Measurements from ENCODE around the gene DIAPH2. TPM values are rescaled to one million over a fixed set of nuclear protein-coding genes. Genes with fewer than 3 reads are reported as not detected.

Gene DIAPH2
- total RNA-seq, 1 experiment from 2014 or later: 10.9 TPM

DNA sequence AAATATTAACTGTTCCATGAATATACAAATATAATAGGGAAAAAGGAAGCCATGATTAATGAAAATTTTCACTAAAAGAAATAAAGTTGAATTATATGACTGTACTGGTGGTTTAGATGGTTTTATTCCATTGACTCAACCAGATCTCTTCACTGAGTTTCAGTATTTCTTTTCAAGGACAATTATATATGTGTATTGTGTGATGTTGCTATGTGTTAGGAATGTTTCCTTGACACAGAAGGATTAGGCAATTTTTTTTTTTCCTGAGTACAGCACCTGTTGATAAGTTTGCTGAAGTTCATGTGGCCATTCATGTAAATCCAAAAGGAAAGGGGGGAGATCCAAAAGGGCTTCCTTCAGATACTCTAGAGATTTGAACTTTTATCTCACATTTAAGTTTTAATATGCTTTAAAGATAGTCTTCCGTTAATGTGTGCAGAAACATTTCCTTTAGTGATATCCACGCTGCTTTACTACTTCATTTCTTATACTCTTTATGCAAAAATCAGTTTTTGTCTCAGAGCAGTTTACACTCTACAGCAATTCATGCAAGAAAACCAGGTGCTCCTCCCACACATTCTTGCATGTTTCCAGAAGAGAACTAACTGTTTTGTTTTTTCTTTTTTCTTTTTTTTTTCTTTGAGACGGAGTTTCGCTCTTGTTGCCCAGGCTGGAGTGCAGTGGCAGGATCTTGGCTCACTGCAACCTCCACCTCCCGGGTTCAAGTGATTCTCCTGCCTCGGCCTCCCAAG is 448.2 kb downstream of the DIAPH2 start:
- Histone ChIP-seq H3K9me3 (ENCODE audit: control insufficient read depth in 1 of 2, insufficient read depth in 1 of 2, low read depth in 1 of 2, low read length in 2 of 2) (no peaks in the 10 kb centered on the region), H3K4me2 (ENCODE audit: low read length) (no peak overlapping the region), H3K36me3 (ENCODE audit: control insufficient read depth in 1 of 2, insufficient read depth in 2 of 2, low read length in 2 of 2) (no peaks in the 10 kb centered on the region), H3K4me3 (replicated peaks in 1 of 2; ENCODE audit: low read depth in 1 of 2, low read length in 2 of 2) (no peak overlapping the region), H3K9ac (ENCODE audit: low read length) (no peak overlapping the region), H3K27ac (ENCODE audit: low read depth, low read length) (no peak overlapping the region), H3K27me3 (ENCODE audit: insufficient read depth, low read length) (no peaks in the 10 kb centered on the region), H4K20me1 (ENCODE audit: insufficient read depth) (no peaks in the 10 kb centered on the region), H3K79me2 (ENCODE audit: insufficient read depth, low read length) (no peaks in the 10 kb centered on the region), H2AFZ (ENCODE audit: low read depth, low read length, poor library complexity, severe bottlenecking) (no peak overlapping the region), H3K9me2 (ENCODE audit: insufficient read depth) (no peaks in the 10 kb centered on the region), H3K4me1 (ENCODE audit: control insufficient read depth in 1 of 2, insufficient read depth in 2 of 2, low read length in 2 of 2) (no peaks in the 10 kb centered on the region)
- DNase-seq (ENCODE audit: low read depth, low spot score) (no peak), ATAC-seq (no peak)
- ChIA-PET POLR2A (no interaction called here), CTCF (no interaction called here), RAD21 (ENCODE audit: low non-redundant PET in 1 of 2, low total read pairs in 2 of 2, uncharacterized antibody in 2 of 2, unreplicated experiment in 2 of 2) (no interaction called here)
- intact Hi-C loops (cut with micrococcal nuclease): no loop called here
- TF ChIP-seq SIN3A (IDR thresholded peaks at IDR 0.05; ENCODE audit: low read depth): no peak
- TF ChIP-seq JUND (IDR thresholded peaks at IDR 0.05): no peak
- no peak for TF ChIP-seq CEBPB (IDR thresholded peaks at IDR 0.05; ENCODE audit: low read depth)
- TF ChIP-seq, protein P1, sequence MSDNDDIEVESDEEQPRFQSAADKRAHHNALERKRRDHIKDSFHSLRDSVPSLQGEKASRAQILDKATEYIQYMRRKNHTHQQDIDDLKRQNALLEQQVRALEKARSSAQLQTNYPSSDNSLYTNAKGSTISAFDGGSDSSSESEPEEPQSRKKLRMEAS (IDR thresholded peaks at IDR 0.05): no peak
- no peak for TF ChIP-seq SRF (IDR thresholded peaks at IDR 0.05; ENCODE audit: low read depth)
- no peak for TF ChIP-seq ZNF274 (IDR thresholded peaks at IDR 0.05; ENCODE audit: low read depth, low read length)
- TF ChIP-seq ELF1 (IDR thresholded peaks at IDR 0.05; ENCODE audit: borderline replicate concordance, low read depth): no peak
- no peak for TF ChIP-seq SP1 (IDR thresholded peaks at IDR 0.05; ENCODE audit: low read depth)
- no TSS peak for BruUV-seq (replicated peaks)

DNA sequence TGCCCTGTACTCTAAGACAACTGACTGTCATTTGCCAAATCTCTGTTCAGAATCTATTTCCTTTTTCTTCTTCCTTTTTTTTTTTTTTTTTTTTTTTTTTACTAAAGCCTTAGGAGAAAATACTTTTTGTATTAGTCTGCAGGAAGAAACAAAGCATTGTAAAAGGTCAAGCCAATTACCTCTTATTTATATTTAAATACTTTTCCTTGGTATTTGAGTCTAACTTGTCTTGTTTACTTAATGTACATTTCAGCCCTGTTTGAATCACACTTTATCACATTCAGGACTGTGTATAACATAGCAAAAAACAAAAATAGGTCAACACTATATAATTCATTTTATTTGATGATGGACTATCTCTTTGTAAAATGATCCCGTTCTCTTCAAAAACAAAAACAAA is 461.3 kb downstream of the DIAPH2 start:
- Histone ChIP-seq H3K27ac (ENCODE audit: low read depth, low read length) (no peak overlapping the region), H4K20me1 (ENCODE audit: insufficient read depth) (no peaks in the 10 kb centered on the region), H3K9me2 (ENCODE audit: insufficient read depth) (no peaks in the 10 kb centered on the region), H3K4me2 (ENCODE audit: low read length) (no peak overlapping the region), H3K79me2 (ENCODE audit: insufficient read depth, low read length) (no peaks in the 10 kb centered on the region), H2AFZ (ENCODE audit: low read depth, low read length, poor library complexity, severe bottlenecking) (no peak overlapping the region), H3K9ac (ENCODE audit: low read length) (no peak overlapping the region), H3K36me3 (ENCODE audit: control insufficient read depth in 1 of 2, insufficient read depth in 2 of 2, low read length in 2 of 2) (no peaks in the 10 kb centered on the region), H3K4me1 (ENCODE audit: control insufficient read depth in 1 of 2, insufficient read depth in 2 of 2, low read length in 2 of 2) (no peaks in the 10 kb centered on the region), H3K4me3 (replicated peaks in 1 of 2; ENCODE audit: low read depth in 1 of 2, low read length in 2 of 2) (no peak overlapping the region), H3K27me3 (ENCODE audit: insufficient read depth, low read length) (no peaks in the 10 kb centered on the region), H3K9me3 (ENCODE audit: control insufficient read depth in 1 of 2, insufficient read depth in 1 of 2, low read depth in 1 of 2, low read length in 2 of 2) (no peaks in the 10 kb centered on the region)
- POLR2A ChIA-PET: no interaction called here
- RAD21 ChIA-PET (ENCODE audit: low non-redundant PET in 1 of 2, low total read pairs in 2 of 2, uncharacterized antibody in 2 of 2, unreplicated experiment in 2 of 2): no interaction called here
- intact Hi-C loops (cut with micrococcal nuclease): no loop called here
- ATAC-seq (no peak), DNase-seq (ENCODE audit: low read depth, low spot score) (no peak)
- BruUV-seq (replicated peaks): no TSS peak
- CTCF ChIA-PET: no interaction called here
- TF ChIP-seq POLR2A (IDR thresholded peaks at IDR 0.05; ENCODE audit: borderline replicate concordance, extremely low read depth, insufficient read depth, insufficient read length): no peak
- no peak for TF ChIP-seq CBX3 (IDR thresholded peaks at IDR 0.05; ENCODE audit: low read depth)
- no peak for TF ChIP-seq EZH2phosphoT487 (IDR thresholded peaks at IDR 0.05; ENCODE audit: borderline replicate concordance)
- no peak for TF ChIP-seq TCF7L2 (IDR thresholded peaks at IDR 0.05; ENCODE audit: borderline replicate concordance, extremely low read depth, insufficient read depth, insufficient read length)
- TF ChIP-seq ZFX (IDR thresholded peaks at IDR 0.05): no peak
- TF ChIP-seq, protein P2, sequence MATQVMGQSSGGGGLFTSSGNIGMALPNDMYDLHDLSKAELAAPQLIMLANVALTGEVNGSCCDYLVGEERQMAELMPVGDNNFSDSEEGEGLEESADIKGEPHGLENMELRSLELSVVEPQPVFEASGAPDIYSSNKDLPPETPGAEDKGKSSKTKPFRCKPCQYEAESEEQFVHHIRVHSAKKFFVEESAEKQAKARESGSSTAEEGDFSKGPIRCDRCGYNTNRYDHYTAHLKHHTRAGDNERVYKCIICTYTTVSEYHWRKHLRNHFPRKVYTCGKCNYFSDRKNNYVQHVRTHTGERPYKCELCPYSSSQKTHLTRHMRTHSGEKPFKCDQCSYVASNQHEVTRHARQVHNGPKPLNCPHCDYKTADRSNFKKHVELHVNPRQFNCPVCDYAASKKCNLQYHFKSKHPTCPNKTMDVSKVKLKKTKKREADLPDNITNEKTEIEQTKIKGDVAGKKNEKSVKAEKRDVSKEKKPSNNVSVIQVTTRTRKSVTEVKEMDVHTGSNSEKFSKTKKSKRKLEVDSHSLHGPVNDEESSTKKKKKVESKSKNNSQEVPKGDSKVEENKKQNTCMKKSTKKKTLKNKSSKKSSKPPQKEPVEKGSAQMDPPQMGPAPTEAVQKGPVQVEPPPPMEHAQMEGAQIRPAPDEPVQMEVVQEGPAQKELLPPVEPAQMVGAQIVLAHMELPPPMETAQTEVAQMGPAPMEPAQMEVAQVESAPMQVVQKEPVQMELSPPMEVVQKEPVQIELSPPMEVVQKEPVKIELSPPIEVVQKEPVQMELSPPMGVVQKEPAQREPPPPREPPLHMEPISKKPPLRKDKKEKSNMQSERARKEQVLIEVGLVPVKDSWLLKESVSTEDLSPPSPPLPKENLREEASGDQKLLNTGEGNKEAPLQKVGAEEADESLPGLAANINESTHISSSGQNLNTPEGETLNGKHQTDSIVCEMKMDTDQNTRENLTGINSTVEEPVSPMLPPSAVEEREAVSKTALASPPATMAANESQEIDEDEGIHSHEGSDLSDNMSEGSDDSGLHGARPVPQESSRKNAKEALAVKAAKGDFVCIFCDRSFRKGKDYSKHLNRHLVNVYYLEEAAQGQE (IDR thresholded peaks at IDR 0.05; ENCODE audit: low read depth): no peak
- TF ChIP-seq, protein P3, sequence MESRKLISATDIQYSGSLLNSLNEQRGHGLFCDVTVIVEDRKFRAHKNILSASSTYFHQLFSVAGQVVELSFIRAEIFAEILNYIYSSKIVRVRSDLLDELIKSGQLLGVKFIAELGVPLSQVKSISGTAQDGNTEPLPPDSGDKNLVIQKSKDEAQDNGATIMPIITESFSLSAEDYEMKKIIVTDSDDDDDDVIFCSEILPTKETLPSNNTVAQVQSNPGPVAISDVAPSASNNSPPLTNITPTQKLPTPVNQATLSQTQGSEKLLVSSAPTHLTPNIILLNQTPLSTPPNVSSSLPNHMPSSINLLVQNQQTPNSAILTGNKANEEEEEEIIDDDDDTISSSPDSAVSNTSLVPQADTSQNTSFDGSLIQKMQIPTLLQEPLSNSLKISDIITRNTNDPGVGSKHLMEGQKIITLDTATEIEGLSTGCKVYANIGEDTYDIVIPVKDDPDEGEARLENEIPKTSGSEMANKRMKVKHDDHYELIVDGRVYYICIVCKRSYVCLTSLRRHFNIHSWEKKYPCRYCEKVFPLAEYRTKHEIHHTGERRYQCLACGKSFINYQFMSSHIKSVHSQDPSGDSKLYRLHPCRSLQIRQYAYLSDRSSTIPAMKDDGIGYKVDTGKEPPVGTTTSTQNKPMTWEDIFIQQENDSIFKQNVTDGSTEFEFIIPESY (IDR thresholded peaks at IDR 0.05; ENCODE audit: extremely low read depth, insufficient replicate concordance, low read length): no peak
- TF ChIP-seq SIN3A (IDR thresholded peaks at IDR 0.05; ENCODE audit: low read depth): no peak
- no peak for TF ChIP-seq FOSL1 (IDR thresholded peaks at IDR 0.05; ENCODE audit: low read depth)
- no peak for TF ChIP-seq ELF1 (IDR thresholded peaks at IDR 0.05; ENCODE audit: borderline replicate concordance, low read depth)
- TF ChIP-seq JUND (IDR thresholded peaks at IDR 0.05): no peak

Data from HCT116 (cell line).